ENCODE data around the gene MVB12A.

- no peak for TF ChIP-seq POLR2A (IDR thresholded peaks at IDR 0.05; ENCODE audit: low read depth)
- no peak for TF ChIP-seq CTCF (IDR thresholded peaks at IDR 0.05)
- TF ChIP-seq POLR2AphosphoS5 (IDR thresholded peaks at IDR 0.05) = no peak
Measured at GRCh38 chr19:17435218-17435617, 15.4 kb downstream of the MVB12A start.

Data from esophagus muscularis mucosa (tissue), 3 donors.